GM19467 (cell line): ENCODE measurements around the gene SRCAP.
"Not testable (repeated sequence)": the region's sequence is repeated elsewhere in the genome, so short reads cannot be mapped to it uniquely, and the experiment has no call there.

ENCODE experiments used
- ATAC-seq: cut with Tn5 transposase; IDR thresholded peaks from one replicate; pipeline ENCODE4 v1.9.1; 2021; ENCODE audit warnings: mild to moderate bottlenecking, moderate library complexity; ENCODE audit not compliant: unreplicated experiment

The SRCAP gene

GRCh38 chr16:30663820-30664219, 35.2 kb upstream of the SRCAP start:
- ATAC-seq: no peak

GRCh38 chr16:30664616-30665109, 34.3 kb upstream of the SRCAP start:
- no peak for ATAC-seq

- no peak for ATAC-seq
Observed at GRCh38 chr16:30665155-30665829, 33.7 kb upstream of the SRCAP start.

- no peak for ATAC-seq
Observed at GRCh38 chr16:30665830-30666190, 33.2 kb upstream of the SRCAP start.

- no peak for ATAC-seq
Observed at GRCh38 chr16:30666681-30667080, 32.3 kb upstream of the SRCAP start.

- ATAC-seq: no peak
Observed at GRCh38 chr16:30667361-30667905, 31.5 kb upstream of the SRCAP start.

- ATAC-seq: no peak
Observed at GRCh38 chr16:30668393-30668792, 30.6 kb upstream of the SRCAP start.

- ATAC-seq: no peak
Observed at GRCh38 chr16:30669026-30669902, 29.7 kb upstream of the SRCAP start.

GRCh38 chr16:30669903-30670824, 28.8 kb upstream of the SRCAP start:
- ATAC-seq: no peak

- no peak for ATAC-seq
Observed at GRCh38 chr16:30675143-30675542, 23.8 kb upstream of the SRCAP start.

- ATAC-seq: no peak
Observed at GRCh38 chr16:30677931-30678585, 20.9 kb upstream of the SRCAP start.

- ATAC-seq: no peak
Observed at GRCh38 chr16:30678586-30678970, 20.4 kb upstream of the SRCAP start.

- ATAC-seq: no peak
Observed at GRCh38 chr16:30680326-30680725, 18.6 kb upstream of the SRCAP start.

GRCh38 chr16:30688701-30689100, 10.3 kb upstream of the SRCAP start:
- ATAC-seq: no peak

GRCh38 chr16:30691907-30692306, 7.1 kb upstream of the SRCAP start:
- ATAC-seq: no peak

- no peak for ATAC-seq
Observed at GRCh38 chr16:30692396-30693064, 6.4 kb upstream of the SRCAP start.

GRCh38 chr16:30694926-30695693, 3.9 kb upstream of the SRCAP start:
- no peak for ATAC-seq

GRCh38 chr16:30696646-30697045, 2.3 kb upstream of the SRCAP start:
- not testable (repeated sequence) for ATAC-seq
